22Rv1 (cell line): ENCODE results near the gene NAXD.

Source experiments
- CTCF ChIP-seq: fragments of 450-650 bp; IDR thresholded peaks from 2 replicates; pipeline ENCODE4 v1.5.1; 2017; ENCODE audit warnings: mild to moderate bottlenecking
- ZFX ChIP-seq: fragments of 450-650 bp; IDR thresholded peaks from 2 replicates; pipeline ENCODE4 v1.6.1; 2017; ENCODE audit warnings: antibody characterized with exemption, borderline replicate concordance

GRCh38 chr13:110681868-110682550 is 66.7 kb downstream of the NAXD start:
- TF ChIP-seq CTCF, result no peak
- TF ChIP-seq ZFX, result no peak
